Lower lobe of right lung (tissue), 2 donors: Measurements from ENCODE around the gene TRANK1. TPM values are rescaled to one million over a fixed set of nuclear protein-coding genes. Genes with fewer than 3 reads are reported as not detected.

Source experiments
- ATAC-seq, 2 donors: fragments of 200-7000 bp; cut with Tn5 transposase; one replicate each; pipeline ENCODE4 v1.9.1; 2020 to 2022; ENCODE audit warnings: mild to moderate bottlenecking in 2 of 2, moderate library complexity in 2 of 2
- DNase-seq: peaks from one replicate; pipeline ENCODE4 v3.0.0-alpha.2; 2020
- H3K27ac ChIP-seq: fragments of 200-600 bp; one replicate; pipeline ENCODE4 v1.8.0; 2022
- H3K27me3 ChIP-seq: fragments of 200-600 bp; one replicate; pipeline ENCODE4 v1.8.0; 2022; ENCODE audit warnings: low read depth
- H3K36me3 ChIP-seq: fragments of 200-600 bp; one replicate; pipeline ENCODE4 v1.8.0; 2022; ENCODE audit warnings: mild to moderate bottlenecking
- H3K4me1 ChIP-seq: fragments of 200-600 bp; one replicate; pipeline ENCODE4 v1.8.0; 2022
- H3K4me3 ChIP-seq: fragments of 200-600 bp; one replicate; pipeline ENCODE4 v1.8.0; 2022; ENCODE audit warnings: mild to moderate bottlenecking
- H3K9me3 ChIP-seq: fragments of 200-600 bp; one replicate; pipeline ENCODE4 v1.8.0; 2022
- intact Hi-C: fragments of 100-400 bp; cut with DNase I; formaldehyde crosslinking; loops from one replicate; pipeline ENCODE4 v1.11.0; 2022
- total RNA-seq: library from RNA; stranded (reverse); fragmentation: NEBNext Ultra II Directional; extraction: Animal tissue kit (Norgen Biotek cat#: 25700); gene quantifications from one replicate; pipeline ENCODE4 v1.2.1, GENCODE V29; 2021
- TF ChIP-seq, protein P1 (sequence below): fragments of 200-600 bp; IDR thresholded peaks from one replicate; pipeline ENCODE4 v1.8.0; 2022; ENCODE audit warnings: antibody characterized with exemption, mild to moderate bottlenecking
- donor health status: DM: no; HTN: yes; CAD: no; lungs with severe emphysema.

TRANK1 gene
- total RNA-seq, 1 donor from 2014 or later: 36.9 TPM

DNA sequence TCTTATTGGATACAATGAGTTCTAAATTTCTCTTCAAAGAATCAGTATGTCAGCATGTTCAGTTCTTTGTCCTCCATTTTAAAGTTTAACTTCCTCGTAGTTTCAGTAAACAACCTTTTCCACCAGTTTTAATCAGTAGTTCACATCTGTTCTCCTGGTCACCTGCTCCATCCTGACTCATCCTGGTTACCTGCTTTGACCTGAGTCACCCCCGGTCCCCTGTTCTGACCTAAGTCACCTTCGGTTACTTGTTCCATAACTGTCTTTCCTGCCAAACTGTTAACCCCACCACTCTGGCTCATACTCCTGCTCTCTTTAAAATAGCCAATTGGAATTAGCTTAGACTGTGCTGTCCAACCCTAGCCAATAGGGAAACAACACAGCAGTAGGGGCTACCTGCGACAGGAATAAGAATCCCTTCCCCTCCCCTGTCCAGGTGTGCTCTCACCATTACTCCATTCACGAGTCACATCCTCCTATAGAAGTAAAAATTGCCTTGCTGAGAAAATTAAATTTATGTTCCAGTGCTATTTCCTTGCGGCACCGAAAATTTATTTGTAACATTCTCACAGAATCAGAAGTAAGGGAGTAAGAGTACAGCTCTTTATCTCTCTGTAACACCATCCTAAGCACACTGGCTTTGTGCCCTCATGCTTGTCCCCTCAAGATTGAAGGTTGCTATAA lies 23.8 kb downstream of the TRANK1 start:
- Histone ChIP-seq H3K36me3 (no peaks in the 10 kb centered on the region), H3K9me3 (no peaks in the 10 kb centered on the region), H3K4me1 (peaks cover 16% of the 10 kb centered on the region), H3K27me3 (no peaks in the 10 kb centered on the region), H3K4me3 (no peak overlapping the region), H3K27ac (no peak overlapping the region)
- DNase-seq (no peak), ATAC-seq (no peak)
- TF ChIP-seq, protein P1, sequence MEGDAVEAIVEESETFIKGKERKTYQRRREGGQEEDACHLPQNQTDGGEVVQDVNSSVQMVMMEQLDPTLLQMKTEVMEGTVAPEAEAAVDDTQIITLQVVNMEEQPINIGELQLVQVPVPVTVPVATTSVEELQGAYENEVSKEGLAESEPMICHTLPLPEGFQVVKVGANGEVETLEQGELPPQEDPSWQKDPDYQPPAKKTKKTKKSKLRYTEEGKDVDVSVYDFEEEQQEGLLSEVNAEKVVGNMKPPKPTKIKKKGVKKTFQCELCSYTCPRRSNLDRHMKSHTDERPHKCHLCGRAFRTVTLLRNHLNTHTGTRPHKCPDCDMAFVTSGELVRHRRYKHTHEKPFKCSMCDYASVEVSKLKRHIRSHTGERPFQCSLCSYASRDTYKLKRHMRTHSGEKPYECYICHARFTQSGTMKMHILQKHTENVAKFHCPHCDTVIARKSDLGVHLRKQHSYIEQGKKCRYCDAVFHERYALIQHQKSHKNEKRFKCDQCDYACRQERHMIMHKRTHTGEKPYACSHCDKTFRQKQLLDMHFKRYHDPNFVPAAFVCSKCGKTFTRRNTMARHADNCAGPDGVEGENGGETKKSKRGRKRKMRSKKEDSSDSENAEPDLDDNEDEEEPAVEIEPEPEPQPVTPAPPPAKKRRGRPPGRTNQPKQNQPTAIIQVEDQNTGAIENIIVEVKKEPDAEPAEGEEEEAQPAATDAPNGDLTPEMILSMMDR: no peak
- intact Hi-C loops: no loop called here

DNA sequence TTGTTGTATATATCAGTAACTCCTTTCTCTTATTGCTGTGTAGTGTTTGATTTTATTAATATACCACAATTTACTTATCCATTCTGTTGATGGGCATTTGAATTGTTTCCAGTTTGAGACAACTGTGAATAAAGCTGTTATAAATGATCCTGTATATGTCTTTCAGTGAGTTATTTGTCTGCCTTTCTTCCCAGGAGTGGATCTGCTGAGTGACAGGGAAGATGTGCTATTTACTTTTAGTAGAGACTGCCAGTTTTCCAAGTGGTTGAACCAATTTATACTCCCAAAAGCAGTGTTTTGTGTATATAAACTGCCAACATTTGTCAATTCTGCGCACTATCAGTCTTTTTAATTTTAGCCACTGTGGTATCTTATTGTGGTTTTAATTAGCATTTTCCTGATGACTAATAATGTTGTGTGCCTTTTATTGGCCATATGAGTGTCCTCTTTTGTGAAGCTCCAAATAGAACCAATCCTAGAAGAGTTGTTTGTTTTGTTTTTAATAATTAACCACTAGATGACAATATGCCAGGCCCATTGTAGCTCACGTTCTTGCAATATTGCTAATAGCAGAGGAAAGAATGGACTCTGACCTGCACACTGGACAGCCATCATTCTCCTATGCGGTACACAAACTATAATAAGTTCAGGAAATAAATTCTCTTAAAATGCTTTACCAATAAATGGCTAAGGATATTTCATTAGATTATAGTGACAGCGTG lies 25.3 kb downstream of the TRANK1 start:
- DNase-seq: no peak
- no peaks in the 10 kb centered on the region for H3K27me3 ChIP-seq
- no peaks in the 10 kb centered on the region for H3K9me3 ChIP-seq
- H3K4me1 ChIP-seq: peaks cover 16% of the 10 kb centered on the region
- TF ChIP-seq, protein P1: no peak
- H3K36me3 ChIP-seq: no peaks in the 10 kb centered on the region
- ATAC-seq: no peak
- intact Hi-C loops: no loop called here
- no peak overlapping the region for H3K4me3 ChIP-seq
- no peak overlapping the region for H3K27ac ChIP-seq

DNA sequence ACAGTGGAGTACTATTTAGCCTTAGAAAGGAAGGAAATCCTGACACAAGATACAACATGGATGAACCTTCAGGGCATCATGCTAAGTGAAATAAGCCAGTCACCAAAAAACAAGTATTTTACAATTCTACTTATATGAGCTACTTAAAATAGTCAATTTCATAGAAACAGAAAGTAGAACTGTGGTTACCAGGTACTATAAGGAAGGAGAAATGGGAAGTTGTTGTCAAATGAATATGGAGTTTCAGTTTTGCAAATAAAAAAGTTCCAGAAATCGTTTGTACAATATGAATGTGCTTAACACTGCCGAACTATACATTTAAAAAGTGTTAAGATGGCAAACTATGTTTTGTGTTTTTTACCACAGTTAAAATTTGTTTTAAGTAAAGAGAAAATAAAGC lies 26.8 kb downstream of the TRANK1 start:
- intact Hi-C loops: no loop called here
- H3K36me3 ChIP-seq: no peaks in the 10 kb centered on the region
- no peak overlapping the region for H3K27ac ChIP-seq
- no peaks in the 10 kb centered on the region for H3K27me3 ChIP-seq
- no peaks in the 10 kb centered on the region for H3K9me3 ChIP-seq
- peaks cover 16% of the 10 kb centered on the region for H3K4me1 ChIP-seq
- ATAC-seq (no peak), DNase-seq (no peak)
- H3K4me3 ChIP-seq: no peak overlapping the region
- TF ChIP-seq, protein P1: no peak

DNA sequence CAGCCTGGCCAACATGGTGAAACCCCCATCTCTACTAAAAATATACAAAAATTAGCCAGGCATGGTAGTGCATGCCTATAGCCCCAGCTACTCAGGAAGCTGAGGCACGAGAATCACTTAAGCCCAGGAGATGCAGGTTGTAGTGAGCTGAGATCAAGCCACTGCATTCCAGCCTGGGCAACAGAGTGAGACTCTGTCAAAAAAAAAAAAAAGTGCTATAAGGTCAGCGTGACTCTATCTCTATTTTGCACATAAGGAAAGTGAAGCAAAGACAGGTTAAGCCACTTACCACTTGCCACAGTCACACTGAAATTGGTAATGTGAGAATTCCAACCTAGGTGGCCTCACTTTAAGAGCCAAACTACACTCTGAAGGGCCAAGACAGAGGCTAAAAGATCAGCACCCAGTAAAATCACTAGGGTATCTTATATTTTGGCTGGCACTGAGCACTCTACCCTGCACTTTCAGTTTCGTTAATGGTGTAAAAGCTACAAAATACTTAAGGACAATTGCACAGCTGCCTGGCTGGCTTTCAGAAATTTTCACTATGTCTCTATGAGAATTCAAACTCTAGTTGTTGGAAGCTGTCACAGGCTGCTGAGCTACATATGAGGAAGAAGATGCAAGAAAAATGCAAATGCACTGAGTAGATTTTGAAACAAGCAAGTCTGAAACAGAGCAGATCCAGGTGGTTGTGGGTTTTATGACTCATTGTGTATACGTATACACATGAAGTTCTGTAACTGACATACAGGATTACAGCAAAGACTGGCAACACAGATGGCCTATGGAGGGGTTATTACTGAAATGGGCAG lies 32.7 kb downstream of the TRANK1 start:
- Histone ChIP-seq H3K4me1 (peaks cover 28% of the 10 kb centered on the region), H3K36me3 (no peaks in the 10 kb centered on the region), H3K27me3 (no peaks in the 10 kb centered on the region), H3K27ac (peak overlapping the region; percentile 74), H3K4me3 (peak overlapping the region; percentile 28), H3K9me3 (no peaks in the 10 kb centered on the region)
- intact Hi-C loops: no loop called here
- TF ChIP-seq, protein P1: no peak
- no peak for DNase-seq
- peak; percentile 77 to 79 for ATAC-seq

DNA sequence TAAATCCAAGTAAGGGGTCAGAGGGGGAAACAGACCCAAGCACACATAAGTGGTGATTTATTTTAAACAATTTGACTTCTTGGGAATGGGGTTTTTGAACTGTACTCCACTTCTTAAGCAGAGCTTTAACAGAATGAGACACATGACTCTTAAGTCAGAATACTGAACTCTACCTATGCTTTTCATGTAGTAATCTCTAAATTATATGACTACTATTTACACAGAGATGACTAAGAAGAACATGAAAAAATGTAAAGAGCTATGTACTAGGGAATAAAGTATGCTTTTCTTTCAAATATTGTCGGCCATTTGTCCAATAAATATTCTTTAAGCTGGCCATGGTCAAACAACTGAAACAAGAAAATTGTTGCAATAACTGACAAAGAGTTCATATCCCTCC lies 35.2 kb downstream of the TRANK1 start:
- H3K9me3 ChIP-seq: no peaks in the 10 kb centered on the region
- no peak overlapping the region for H3K4me3 ChIP-seq
- DNase-seq (no peak), ATAC-seq (no peak)
- no peaks in the 10 kb centered on the region for H3K36me3 ChIP-seq
- no peak overlapping the region for H3K27ac ChIP-seq
- intact Hi-C loops: no loop called here
- H3K27me3 ChIP-seq: no peaks in the 10 kb centered on the region
- peaks cover 44% of the 10 kb centered on the region for H3K4me1 ChIP-seq
- TF ChIP-seq, protein P1: no peak
